Measurements from ENCODE around the gene ZBTB7B.

- TF ChIP-seq, protein P1, sequence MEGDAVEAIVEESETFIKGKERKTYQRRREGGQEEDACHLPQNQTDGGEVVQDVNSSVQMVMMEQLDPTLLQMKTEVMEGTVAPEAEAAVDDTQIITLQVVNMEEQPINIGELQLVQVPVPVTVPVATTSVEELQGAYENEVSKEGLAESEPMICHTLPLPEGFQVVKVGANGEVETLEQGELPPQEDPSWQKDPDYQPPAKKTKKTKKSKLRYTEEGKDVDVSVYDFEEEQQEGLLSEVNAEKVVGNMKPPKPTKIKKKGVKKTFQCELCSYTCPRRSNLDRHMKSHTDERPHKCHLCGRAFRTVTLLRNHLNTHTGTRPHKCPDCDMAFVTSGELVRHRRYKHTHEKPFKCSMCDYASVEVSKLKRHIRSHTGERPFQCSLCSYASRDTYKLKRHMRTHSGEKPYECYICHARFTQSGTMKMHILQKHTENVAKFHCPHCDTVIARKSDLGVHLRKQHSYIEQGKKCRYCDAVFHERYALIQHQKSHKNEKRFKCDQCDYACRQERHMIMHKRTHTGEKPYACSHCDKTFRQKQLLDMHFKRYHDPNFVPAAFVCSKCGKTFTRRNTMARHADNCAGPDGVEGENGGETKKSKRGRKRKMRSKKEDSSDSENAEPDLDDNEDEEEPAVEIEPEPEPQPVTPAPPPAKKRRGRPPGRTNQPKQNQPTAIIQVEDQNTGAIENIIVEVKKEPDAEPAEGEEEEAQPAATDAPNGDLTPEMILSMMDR (tag by site-specific recombination; IDR thresholded peaks at IDR 0.05) = no peak
- no peak for TF ChIP-seq AEBP2 (tag by site-specific recombination; IDR thresholded peaks at IDR 0.05; ENCODE audit: borderline replicate concordance)
Observed at GRCh38 chr1:155051777-155052398, 49.3 kb downstream of the ZBTB7B start.

Measured in HEK293 (cell line).